CD4-positive, CD25-positive, alpha-beta regulatory T cell (primary cell): ENCODE data around the gene TFRC. TPM values are rescaled to one million over a fixed set of nuclear protein-coding genes. Genes with fewer than 3 reads are reported as not detected.
"Not testable (repeated sequence)": the region's sequence is repeated elsewhere in the genome, so short reads cannot be mapped to it uniquely, and the experiment has no call there.

Source experiments
- ATAC-seq, 2 donors: fragments of 150-1000 bp; cut with Tn5 transposase; one replicate each; pipeline ENCODE4 v1.10.0; 2021; ENCODE audit warnings: low read depth in 2 of 2, moderate number of reproducible peaks in 2 of 2, moderate library complexity in 1 of 2
- DNase-seq, 3 donors: peaks; one replicate each; pipeline versions ENCODE4 v3.0.0 to v3.0.0-alpha.2; 2012 to 2022; ENCODE audit warnings: mixed read lengths in 1 of 3
- H3K27ac ChIP-seq: one replicate; pipeline ENCODE4 v1.7.0; 2013; ENCODE audit warnings: mild to moderate bottlenecking, low read length; ENCODE audit not compliant: insufficient read depth, poor library complexity, severe bottlenecking
- H3K27me3 ChIP-seq: one replicate; pipeline ENCODE4 v1.7.0; 2013; ENCODE audit warnings: low read length; ENCODE audit not compliant: control insufficient read depth, insufficient read depth
- H3K36me3 ChIP-seq: one replicate; pipeline ENCODE4 v1.7.0; 2013; ENCODE audit warnings: mild to moderate bottlenecking, low read length, moderate library complexity; ENCODE audit not compliant: control insufficient read depth, insufficient read depth
- H3K4me1 ChIP-seq: 2 replicates; pipeline ENCODE4 v1.7.0; 2013; ENCODE audit warnings: mild to moderate bottlenecking, low read length; ENCODE audit not compliant: insufficient read depth, control insufficient read depth, poor library complexity, severe bottlenecking
- H3K4me3 ChIP-seq: one replicate; pipeline ENCODE4 v1.7.0; 2013; ENCODE audit warnings: low read depth, mild to moderate bottlenecking, low read length, moderate library complexity
- H3K9me3 ChIP-seq, 2 experiments: 1 replicate in 1 of 2; 2 replicates in 1 of 2; pipeline ENCODE4 v1.7.0; 2013; ENCODE audit warnings: low read length in 2 of 2, mild to moderate bottlenecking in 1 of 2, moderate library complexity in 1 of 2; ENCODE audit not compliant: control insufficient read depth in 2 of 2
- H3K27ac Mint-ChIP-seq, 3 donors: one replicate each; pipeline ENCODE4 v1.8.0; 2020 to 2022; ENCODE audit warnings: mild to moderate bottlenecking in 3 of 3, mixed read lengths in 3 of 3, moderate library complexity in 2 of 3
- H3K27me3 Mint-ChIP-seq: one replicate; pipeline ENCODE4 v1.8.0; 2022; ENCODE audit warnings: mild to moderate bottlenecking, mixed read lengths
- H3K36me3 Mint-ChIP-seq: one replicate; pipeline ENCODE4 v1.8.0; 2020; ENCODE audit warnings: mixed read lengths
- H3K4me1 Mint-ChIP-seq, 4 donors: one replicate each; pipeline ENCODE4 v1.8.0; 2020 to 2022; ENCODE audit warnings: mixed read lengths in 4 of 4, mild to moderate bottlenecking in 1 of 4
- H3K4me3 Mint-ChIP-seq, 4 donors: one replicate each; pipeline ENCODE4 v1.8.0; 2020 to 2022; ENCODE audit warnings: mild to moderate bottlenecking in 4 of 4, mixed read lengths in 4 of 4, moderate library complexity in 3 of 4
- H3K9me3 Mint-ChIP-seq, 7 donors: one replicate each; pipeline ENCODE4 v1.8.0; 2020 to 2022; ENCODE audit warnings: mixed read lengths in 7 of 7, mild to moderate bottlenecking in 3 of 7, moderate library complexity in 2 of 7
- polyA plus RNA-seq, 4 donors: library from polyadenylated mRNA; unstranded; fragments of 300-500 nt; fragmentation: Illumina TruSeq; gene quantifications; one replicate each; pipeline ENCODE4 v1.2.3, GENCODE V29; 2021
- total RNA-seq: library from RNA; stranded (reverse); gene quantifications from one replicate; pipeline ENCODE4 v1.2.3, GENCODE V29; 2022

Gene TFRC
- total and polyA plus RNA-seq, 5 donors from 2014 or later = 21.5 to 356 (median 29.5) TPM

GRCh38 chr3:196009456-196009855, 72.4 kb downstream of the TFRC start:
- Mint-ChIP-seq H3K9me3 (peaks cover 0 to 16% (median 8%) of the 10 kb centered on the region in 7 donors), H3K4me3 (no peak overlapping the region), H3K4me1 (peaks cover 0 to 2% (median 0%) of the 10 kb centered on the region in 4 donors), H3K27me3 (peaks cover 6% of the 10 kb centered on the region), H3K36me3 (peaks cover 4% of the 10 kb centered on the region), H3K27ac (no peak overlapping the region)
- DNase-seq = no peak
- no peak for ATAC-seq
- Histone ChIP-seq H3K27ac (no peak overlapping the region), H3K4me3 (no peak overlapping the region), H3K27me3 (no peaks in the 10 kb centered on the region), H3K4me1 (no peaks in the 10 kb centered on the region), H3K9me3 (peaks cover 0 to 2% of the 10 kb centered on the region in 2 experiments), H3K36me3 (no peaks in the 10 kb centered on the region)

- no peaks in the 10 kb centered on the region for H3K4me1 ChIP-seq
- Mint-ChIP-seq H3K27ac (no peak overlapping the region), H3K9me3 (peaks cover 0 to 16% (median 8%) of the 10 kb centered on the region in 7 donors), H3K27me3 (peaks cover 6% of the 10 kb centered on the region), H3K4me3 (no peak overlapping the region), H3K36me3 (peaks cover 4% of the 10 kb centered on the region), H3K4me1 (peaks cover 0 to 2% (median 0%) of the 10 kb centered on the region in 4 donors)
- no peaks in the 10 kb centered on the region for H3K36me3 ChIP-seq
- ATAC-seq (no peak), DNase-seq (no peak)
- no peak overlapping the region for H3K27ac ChIP-seq
- H3K27me3 ChIP-seq = no peaks in the 10 kb centered on the region
- no peak overlapping the region for H3K4me3 ChIP-seq
- peaks cover 0 to 2% of the 10 kb centered on the region in 2 experiments for H3K9me3 ChIP-seq
Observed at GRCh38 chr3:196008929-196009328, 73.0 kb downstream of the TFRC start.

DNA sequence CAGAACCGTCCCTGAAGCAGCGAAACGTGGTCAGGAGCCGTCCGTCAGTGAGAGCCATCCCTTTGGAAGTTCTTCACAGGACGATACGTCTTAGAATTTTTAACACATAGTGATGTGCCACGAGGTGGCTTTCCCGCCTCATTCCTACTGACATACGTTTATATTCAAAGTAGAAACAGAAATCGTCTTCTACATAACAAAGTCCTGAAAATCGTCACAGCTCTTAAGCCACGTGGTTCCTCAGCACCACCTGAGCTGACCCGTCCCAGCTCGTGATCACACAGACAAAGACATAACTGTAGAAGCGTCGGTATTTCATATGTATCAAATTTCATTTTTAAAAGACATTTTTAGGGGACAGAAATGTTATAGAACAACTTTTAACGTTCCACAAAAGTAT, 73.5 kb downstream of the TFRC start:
- H3K4me1 ChIP-seq = no peaks in the 10 kb centered on the region
- Mint-ChIP-seq H3K4me1 (peaks cover 0 to 2% (median 0%) of the 10 kb centered on the region in 4 donors), H3K36me3 (peaks cover 4% of the 10 kb centered on the region), H3K9me3 (peaks cover 0 to 16% (median 8%) of the 10 kb centered on the region in 7 donors), H3K4me3 (no peak overlapping the region), H3K27ac (no peak overlapping the region), H3K27me3 (peaks cover 6% of the 10 kb centered on the region)
- peaks cover 0 to 2% of the 10 kb centered on the region in 2 experiments for H3K9me3 ChIP-seq
- no peak overlapping the region for H3K27ac ChIP-seq
- no peaks in the 10 kb centered on the region for H3K36me3 ChIP-seq
- no peak for ATAC-seq
- H3K4me3 ChIP-seq = no peak overlapping the region
- H3K27me3 ChIP-seq = no peaks in the 10 kb centered on the region
- no peak for DNase-seq

- H3K36me3 Mint-ChIP-seq = peaks cover 4% of the 10 kb centered on the region
- no peak for ATAC-seq
- no peak overlapping the region for H3K4me3 Mint-ChIP-seq
- no peak overlapping the region for H3K27ac Mint-ChIP-seq
- no peak overlapping the region for H3K4me3 ChIP-seq
- H3K4me1 ChIP-seq = no peaks in the 10 kb centered on the region
- H3K9me3 Mint-ChIP-seq = peaks cover 0 to 16% (median 8%) of the 10 kb centered on the region in 7 donors
- no peak for DNase-seq
- H3K27ac ChIP-seq = no peak overlapping the region
- peaks cover 6% of the 10 kb centered on the region for H3K27me3 Mint-ChIP-seq
- peaks cover 0 to 2% of the 10 kb centered on the region in 2 experiments for H3K9me3 ChIP-seq
- peaks cover 0 to 2% (median 0%) of the 10 kb centered on the region in 4 donors for H3K4me1 Mint-ChIP-seq
- no peaks in the 10 kb centered on the region for H3K27me3 ChIP-seq
- no peaks in the 10 kb centered on the region for H3K36me3 ChIP-seq
Observed at GRCh38 chr3:196007744-196008335, 74.0 kb downstream of the TFRC start.

- H3K4me3 Mint-ChIP-seq = not testable (repeated sequence)
Observed at GRCh38 chr3:196005338-196005737, 76.6 kb downstream of the TFRC start.

DNA sequence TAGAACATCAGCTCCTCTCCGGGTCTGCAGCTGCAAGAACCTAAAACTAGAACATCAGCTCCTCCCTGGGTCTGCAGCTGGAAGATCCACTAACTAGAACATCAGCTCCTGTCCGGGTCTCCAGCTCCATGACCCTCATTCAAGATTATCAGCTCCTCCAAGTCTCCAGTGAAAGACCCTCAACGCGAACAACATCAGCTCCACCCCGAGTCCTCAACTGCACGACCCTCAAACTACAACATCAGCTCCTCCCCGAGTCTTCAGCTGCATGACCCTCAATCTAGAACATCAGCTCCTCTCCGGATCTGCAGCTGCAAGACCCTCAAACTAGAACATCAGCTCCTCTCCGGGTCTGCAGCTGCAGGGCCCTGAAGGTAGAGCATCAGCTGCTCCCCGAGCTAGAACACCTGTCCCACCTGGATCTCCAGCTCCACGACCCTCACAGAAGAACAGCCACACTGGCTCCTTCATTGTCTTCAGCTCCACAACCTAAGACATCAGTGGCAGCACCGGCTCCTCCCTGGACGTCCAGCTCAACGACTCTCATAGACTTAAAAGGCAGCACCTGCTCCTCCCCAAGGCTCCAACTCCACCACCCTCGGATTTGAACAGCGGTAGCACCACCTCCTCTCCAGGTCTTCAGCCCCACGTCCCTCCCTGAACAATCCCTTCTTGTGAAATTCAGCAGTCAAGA, 77.4 kb downstream of the TFRC start:
- peaks cover 19% of the 10 kb centered on the region for H3K27me3 Mint-ChIP-seq
- DNase-seq, H3K36me3 Mint-ChIP-seq, H3K36me3 ChIP-seq, H3K27ac Mint-ChIP-seq, H3K4me1 ChIP-seq, H3K27me3 ChIP-seq, H3K9me3 ChIP-seq, H3K4me1 Mint-ChIP-seq, ATAC-seq, H3K4me3 ChIP-seq, H3K4me3 Mint-ChIP-seq, H3K27ac ChIP-seq, H3K9me3 Mint-ChIP-seq: not testable (repeated sequence)

More at GRCh38 chr3:196005338-196005737, 76.6 kb downstream of the TFRC start:
- not testable (repeated sequence) for H3K4me1 Mint-ChIP-seq, H3K36me3 ChIP-seq, H3K9me3 ChIP-seq, DNase-seq, H3K27me3 ChIP-seq, H3K36me3 Mint-ChIP-seq, H3K27ac ChIP-seq, H3K27ac Mint-ChIP-seq, H3K4me3 ChIP-seq, H3K9me3 Mint-ChIP-seq, H3K4me1 ChIP-seq, ATAC-seq
- H3K27me3 Mint-ChIP-seq = peaks cover 20% of the 10 kb centered on the region

DNA sequence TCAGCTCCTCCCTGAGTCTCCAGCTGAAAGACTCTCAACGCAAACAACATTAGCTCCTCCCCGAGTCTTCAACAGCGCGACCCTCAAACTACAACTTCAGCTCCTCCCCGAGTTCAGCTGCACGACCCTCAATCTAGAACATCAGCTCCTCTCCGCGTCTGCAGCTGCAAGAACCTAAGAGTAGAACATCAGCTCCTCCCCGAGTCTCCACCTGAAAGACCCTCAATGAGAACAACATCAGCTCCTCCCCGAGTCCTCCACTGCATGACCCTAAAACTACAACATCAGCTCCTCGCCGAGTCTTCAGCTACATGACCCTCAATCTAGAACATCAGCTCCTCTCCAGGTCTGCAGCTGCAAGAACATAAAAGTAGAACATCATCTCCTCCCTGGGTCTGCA, 78.3 kb downstream of the TFRC start:
- Histone ChIP-seq H3K4me1 (no peaks in the 10 kb centered on the region), H3K36me3 (no peaks in the 10 kb centered on the region), H3K27me3 (no peaks in the 10 kb centered on the region), H3K9me3 (no peaks in the 10 kb centered on the region), H3K27ac (no peak overlapping the region), H3K4me3 (no peak overlapping the region)
- H3K9me3 Mint-ChIP-seq = no peaks in the 10 kb centered on the region
- no peak overlapping the region for H3K27ac Mint-ChIP-seq
- peaks cover 19% of the 10 kb centered on the region for H3K27me3 Mint-ChIP-seq
- no peak for ATAC-seq
- peaks cover 0 to 2% (median 0%) of the 10 kb centered on the region in 4 donors for H3K4me1 Mint-ChIP-seq
- no peak overlapping the region for H3K4me3 Mint-ChIP-seq
- H3K36me3 Mint-ChIP-seq = no peaks in the 10 kb centered on the region
- DNase-seq = no peak

DNA sequence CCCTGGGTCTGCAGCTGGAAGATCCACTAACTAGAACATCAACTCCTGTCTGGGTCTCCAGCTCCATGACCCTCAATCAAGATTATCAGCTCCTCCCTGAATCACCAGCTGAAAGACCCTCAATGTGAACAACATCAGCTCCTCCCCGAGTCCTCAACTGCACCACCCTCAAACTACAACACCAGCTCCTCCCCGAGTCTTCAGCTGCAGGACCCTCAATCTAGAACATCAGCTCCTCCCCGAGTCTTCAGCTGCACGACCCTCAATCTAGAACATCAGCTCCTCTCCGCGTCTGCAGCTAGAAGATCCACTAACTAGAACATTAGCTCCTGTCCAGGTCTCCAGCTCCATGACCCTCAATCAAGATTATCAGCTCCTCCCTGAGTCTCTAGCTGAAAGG, 79.2 kb downstream of the TFRC start:
- ATAC-seq, H3K4me3 ChIP-seq, H3K27ac Mint-ChIP-seq, H3K4me1 ChIP-seq, H3K9me3 Mint-ChIP-seq, H3K27me3 ChIP-seq, DNase-seq, H3K36me3 ChIP-seq, H3K27ac ChIP-seq, H3K4me1 Mint-ChIP-seq, H3K9me3 ChIP-seq, H3K36me3 Mint-ChIP-seq, H3K4me3 Mint-ChIP-seq: not testable (repeated sequence)
- H3K27me3 Mint-ChIP-seq = peaks cover 19% of the 10 kb centered on the region
